HG03558 (cell line): Measurements from ENCODE around the gene GRAMD1B.
"Not testable (repeated sequence)": the region's sequence is repeated elsewhere in the genome, so short reads cannot be mapped to it uniquely, and the experiment has no call there.

ENCODE experiments used
- ATAC-seq: cut with Tn5 transposase; IDR thresholded peaks from one replicate; pipeline ENCODE4 v1.9.1; 2021; ENCODE audit warnings: moderate number of reproducible peaks; ENCODE audit not compliant: unreplicated experiment; ENCODE audit errors: extremely low read depth

Gene GRAMD1B

DNA sequence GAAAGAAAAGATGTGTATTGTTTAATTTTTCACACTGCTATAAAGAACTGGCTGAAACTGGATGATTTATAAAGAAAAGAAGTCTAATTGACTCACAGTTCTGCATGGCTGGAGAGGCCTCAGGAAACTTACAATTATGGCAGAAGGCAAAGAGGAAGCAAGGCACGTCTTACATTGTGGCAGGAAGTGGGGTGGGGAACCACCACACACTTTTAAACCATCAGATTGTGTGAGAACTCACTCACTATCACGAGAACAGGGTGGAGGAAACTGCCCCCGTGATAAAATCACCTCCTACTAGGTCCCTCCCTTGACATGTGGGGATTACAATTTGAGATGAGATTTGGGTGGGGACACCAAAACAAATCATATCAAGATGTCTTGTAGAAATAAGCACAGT is 229.9 kb downstream of the GRAMD1B start:
- ATAC-seq = not testable (repeated sequence)

GRCh38 chr11:123665306-123665705 is 235.2 kb downstream of the GRAMD1B start:
- no peak for ATAC-seq

DNA sequence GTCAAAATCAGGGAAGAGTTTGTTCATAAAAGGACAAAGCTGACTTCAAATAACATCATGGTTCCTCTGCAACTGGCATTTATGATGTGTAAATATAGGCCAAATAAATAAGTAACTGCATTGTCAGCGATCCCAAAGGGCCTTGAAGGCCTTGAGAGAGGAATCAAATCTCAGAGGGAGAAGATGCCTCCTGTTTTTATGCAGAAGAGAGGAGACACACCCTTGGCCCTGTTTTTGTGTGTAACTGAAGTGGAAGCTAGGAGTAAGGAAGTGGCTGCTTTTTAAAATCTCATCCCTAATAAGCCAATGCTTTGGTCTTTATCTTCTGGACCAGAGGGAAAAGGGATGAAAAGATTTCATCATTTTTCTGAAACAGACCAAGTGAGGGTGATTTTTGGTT is 240.0 kb downstream of the GRAMD1B start:
- ATAC-seq = no peak

GRCh38 chr11:123671534-123671933 is 241.5 kb downstream of the GRAMD1B start:
- ATAC-seq = no peak

- no peak for ATAC-seq
These were observed 242.5 kb downstream of the GRAMD1B start for GRCh38 chr11:123672568-123672967.

DNA sequence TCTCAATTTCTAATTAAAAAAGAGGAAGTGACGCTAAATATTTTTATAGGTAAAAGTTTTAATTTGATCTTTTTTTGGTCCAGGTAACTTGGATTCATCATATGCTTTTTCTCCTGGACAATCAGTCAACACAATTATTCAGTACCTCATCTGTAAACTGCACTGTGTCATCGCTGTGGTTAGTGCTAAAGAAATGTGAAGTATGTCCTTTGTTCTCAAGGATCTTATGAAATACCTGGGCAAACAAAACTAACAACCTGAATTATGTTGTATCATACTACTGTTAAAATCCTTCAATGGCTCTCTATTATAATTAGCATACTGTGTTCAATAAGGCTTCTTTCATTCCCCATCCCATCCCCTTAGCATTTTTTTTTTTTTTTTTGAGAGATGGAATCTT is 244.2 kb downstream of the GRAMD1B start:
- no peak for ATAC-seq
